K562 (cell line): ENCODE results near the gene GRPEL2. TPM values are rescaled to one million over a fixed set of nuclear protein-coding genes. Genes with fewer than 3 reads are reported as not detected.

Source experiments
- ATF2 ChIP-seq: sonication (generic); formaldehyde crosslinking; IDR thresholded peaks from 2 replicates; pipeline ENCODE4 v1.8.1; 2022; ENCODE audit warnings: missing genetic modification reagents
- C11orf30 ChIP-seq: fragments of 450-650 bp; IDR thresholded peaks from 2 replicates; pipeline ENCODE4 v1.6.1; 2016; ENCODE audit warnings: low read depth, mild to moderate bottlenecking
- CHAMP1 ChIP-seq: fragments of 450-650 bp; IDR thresholded peaks from 2 replicates; pipeline ENCODE4 v1.6.1; 2016; ENCODE audit warnings: mild to moderate bottlenecking
- CREB3 ChIP-seq: fragments of 450-650 bp; conservative IDR thresholded peaks from 2 replicates; pipeline ENCODE4 v1.6.1; 2016; ENCODE audit warnings: missing genetic modification characterization, low read depth, mild to moderate bottlenecking, missing compliant biosample characterization, moderate library complexity
- CREM ChIP-seq: IDR thresholded peaks from 2 replicates; pipeline ENCODE4 v1.6.1; 2014; ENCODE audit warnings: antibody characterized with exemption, low read depth
- DACH1 ChIP-seq: fragments of 450-650 bp; IDR thresholded peaks from 2 replicates; pipeline ENCODE4 v1.6.1; 2018; ENCODE audit not compliant: partially characterized antibody
- EZH2 ChIP-seq: IDR thresholded peaks from 2 replicates; pipeline ENCODE4 v1.6.1; 2012; ENCODE audit warnings: low read depth, mild to moderate bottlenecking, inconsistent platforms, low read length, borderline replicate concordance
- PTRF ChIP-seq: fragments of 450-650 bp; IDR thresholded peaks from 2 replicates; pipeline ENCODE4 v1.6.1; 2016; ENCODE audit warnings: mild to moderate bottlenecking, missing genetic modification characterization, missing compliant biosample characterization
- RCOR1 ChIP-seq, 2 experiments: IDR thresholded peaks; 2 replicates each; pipeline ENCODE4 v1.6.1; 2012; ENCODE audit warnings: low read depth in 2 of 2, low read length in 2 of 2, borderline replicate concordance in 1 of 2, improper control_type of control experiment in 1 of 2
- SRSF1 ChIP-seq: fragments of 200-400 bp; formaldehyde crosslinking; IDR thresholded peaks from 2 replicates; pipeline ENCODE4 v1.6.1; 2017; ENCODE audit warnings: mild to moderate bottlenecking, low read depth, low read length, moderate library complexity
- SRSF9 ChIP-seq: fragments of 200-400 bp; formaldehyde crosslinking; IDR thresholded peaks from 2 replicates; pipeline ENCODE4 v1.6.1; 2017; ENCODE audit warnings: low read depth, low read length, borderline replicate concordance
- TRIM25 ChIP-seq: fragments of 450-650 bp; IDR thresholded peaks from 2 replicates; pipeline ENCODE4 v1.7.0; 2016; ENCODE audit warnings: borderline replicate concordance
- U2AF2 ChIP-seq: fragments of 200-400 bp; formaldehyde crosslinking; optimal IDR thresholded peaks from 2 replicates; pipeline ENCODE3; 2017; ENCODE audit warnings: low read depth, mild to moderate bottlenecking, low read length
- ZKSCAN8 ChIP-seq: fragments of 200-800 bp; sonication (Bioruptor generic); IDR thresholded peaks from 2 replicates; pipeline ENCODE4 v1.6.1; 2016; ENCODE audit warnings: missing genetic modification characterization, missing compliant biosample characterization
- ZNF174 ChIP-seq: fragments of 250-450 bp; sonication (Bioruptor Pico); IDR thresholded peaks from 2 replicates; pipeline ENCODE4 v1.4.0; 2020; ENCODE audit warnings: mild to moderate bottlenecking
- ZNF311 ChIP-seq: fragments of 250-450 bp; sonication (Bioruptor Pico); IDR thresholded peaks from 2 replicates; pipeline ENCODE4 v1.4.0; 2020; ENCODE audit warnings: mild to moderate bottlenecking, moderate library complexity
- ZNF740 ChIP-seq, 3 experiments: fragments of 200-800 bp in 1 of 3; sonication (Bioruptor generic) in 1 of 3; sonication (generic) in 1 of 3; formaldehyde crosslinking in 1 of 3; IDR thresholded peaks; 2 replicates each; pipeline versions ENCODE4 v1.6.1 to v1.8.0; 2016 to 2022; ENCODE audit warnings: mild to moderate bottlenecking in 2 of 3, missing compliant biosample characterization in 2 of 3, missing genetic modification characterization in 2 of 3, missing genetic modification reagents in 1 of 3
- ZNF77 ChIP-seq: fragments of 250-450 bp; sonication (Bioruptor Pico); IDR thresholded peaks from 2 replicates; pipeline ENCODE4 v1.5.0; 2020
- polyA plus RNA-seq, 8 experiments: library from polyadenylated mRNA; depleted of rRNA in 4 of 8; stranded (reverse) in 5 of 8; unstranded in 3 of 8; fragments of >200 nt; fragmentation: Nextera tagmentation in 2 of 8; fragmentation: Illumina TruSeq in 1 of 8; extraction: Ambion mirVana in 2 of 8; extraction: Trizol in 1 of 8; gene quantifications; 2 replicates each; pipeline versions ENCODE4 v1.2.1 to v1.2.3, GENCODE V29; 2011 to 2014; ENCODE audit warnings: inconsistent platforms in 1 of 8, missing spikeins in 1 of 8
- total RNA-seq, 7 experiments: library from RNA; depleted of rRNA in 6 of 7; stranded (reverse); fragments of >200 nt in 6 of 7; fragmentation: Illumina TruSeq in 2 of 7; extraction: Trizol in 2 of 7; gene quantifications; 2 replicates each; pipeline versions ENCODE4 v1.2.1 to v1.2.3, GENCODE V29; 2011 to 2021; ENCODE audit warnings: low replicate concordance in 1 of 7

GRPEL2 gene
- total and polyA plus RNA-seq, 9 of the 15 experiments (the other 6 are each of a cell fraction or from before 2014, with no cell fraction given) = 11.2 to 40.5 (median 25.8) TPM

GRCh38 chr5:149320791-149321330 lies 24.4 kb upstream of the GRPEL2 start (continued):
- TF ChIP-seq CHAMP1 = peak; percentile 66; the same call in 1 of the 2 replicates
- no peak for TF ChIP-seq ZNF311 (CRISPR knock-in tag)
- no peak for TF ChIP-seq TRIM25
- no peak for TF ChIP-seq U2AF2
- peak; percentile 97 for TF ChIP-seq C11orf30
- peak in 1 of 2 experiments; percentile 89; a peak in 3 of 4 replicates for TF ChIP-seq RCOR1 (IDR thresholded peaks at IDR 0.05; ENCODE audit: borderline replicate concordance in 1 of 2, low read depth in 2 of 2, low read length in 2 of 2)
- TF ChIP-seq ATF2 (CRISPR knock-in tag) = no peak
- TF ChIP-seq SRSF9 = no peak
- TF ChIP-seq ZNF77 (CRISPR knock-in tag) = no peak
- no peak for TF ChIP-seq EZH2
- TF ChIP-seq CREB3 (tag) = 0 out of 2 replicates have a peak, but pooled peaks have one; percentile 23
- no peak for TF ChIP-seq ZKSCAN8 (CRISPR knock-in tag)
- no peak for TF ChIP-seq PTRF (tag)
- peak; percentile 43 for TF ChIP-seq DACH1
- no peak for TF ChIP-seq SRSF1
- TF ChIP-seq ZNF740 (CRISPR knock-in tag; IDR thresholded peaks at IDR 0.05) = no peak
- TF ChIP-seq ZNF740 (tag; IDR thresholded peaks at IDR 0.05) = no peak
- TF ChIP-seq CREM = peak; percentile 73; the same call in 1 of the 2 replicates
- TF ChIP-seq ZNF174 = no peak
